Thoracic aorta (tissue), 2 donors: ENCODE results near the gene CD14. TPM values are rescaled to one million over a fixed set of nuclear protein-coding genes. Genes with fewer than 3 reads are reported as not detected.
"Not testable (repeated sequence)": the region's sequence is repeated elsewhere in the genome, so short reads cannot be mapped to it uniquely, and the experiment has no call there.

Experiments
- ATAC-seq: fragments of 150-250 bp; one replicate; pipeline ENCODE4 v1.8.0; 2017; ENCODE audit warnings: low read depth; ENCODE audit not compliant: insufficient number of reproducible peaks, low FRiP score
- DNase-seq: peaks from one replicate; pipeline ENCODE4 v3.0.0-alpha.2; 2020; ENCODE audit warnings: low spot score
- H3K27ac ChIP-seq, 2 donors: fragments of 200-600 bp; sonication (generic); 1 replicate in 1 of 2; 2 replicates in 1 of 2; pipeline ENCODE4 v1.5.1; 2016; ENCODE audit warnings: mild to moderate bottlenecking in 2 of 2, moderate library complexity in 2 of 2
- H3K27me3 ChIP-seq: fragments of 200-600 bp; sonication (generic); replicated peaks from 2 replicates; pipeline ENCODE4 v1.6.0; 2016; ENCODE audit warnings: mild to moderate bottlenecking; ENCODE audit not compliant: insufficient read depth
- H3K36me3 ChIP-seq: fragments of 200-600 bp; sonication (generic); one replicate; pipeline ENCODE4 v1.5.1; 2016
- H3K4me1 ChIP-seq, 2 donors: fragments of 200-600 bp; sonication (generic); 1 replicate in 1 of 2; 2 replicates in 1 of 2; pipeline versions ENCODE4 v1.5.1 to v1.6.0; 2016; ENCODE audit warnings: low read depth in 2 of 2, mild to moderate bottlenecking in 1 of 2; ENCODE audit not compliant: control insufficient read depth in 1 of 2
- H3K4me3 ChIP-seq: fragments of 200-600 bp; sonication (generic); 2 replicates; pipeline ENCODE4 v1.5.1; 2016; ENCODE audit warnings: mild to moderate bottlenecking
- H3K9me3 ChIP-seq: fragments of 200-600 bp; sonication (generic); 2 replicates; pipeline ENCODE4 v1.5.1; 2016
- total RNA-seq, 2 donors: library from RNA; depleted of rRNA; stranded (reverse); fragments of >200 nt; gene quantifications; one replicate each; pipeline versions ENCODE4 v1.1.0 to v1.2.3, GENCODE V29; 2016
- TF ChIP-seq, protein P1 (sequence below): fragments of 200-600 bp; sonication (generic); IDR thresholded peaks from one replicate; pipeline ENCODE4 v1.5.1; 2019; ENCODE audit warnings: antibody characterized with exemption

CD14 gene
- total RNA-seq, 2 donors from 2014 or later = 96.6 to 235 TPM

GRCh38 chr5:140673187-140673976 lies 40.4 kb upstream of the CD14 start, which contains the start of gene DND1:
Gene DND1, minus strand, starts transcription at chr5:140673576. Its CDS starts 34 bp downstream, at chr5:140673542.
- Histone ChIP-seq H3K4me1 (no peaks in the 10 kb centered on the region), H3K9me3 (no peaks in the 10 kb centered on the region), H3K27me3 (no peaks in the 10 kb centered on the region), H3K36me3 (peaks cover 61% of the 10 kb centered on the region), H3K4me3 (peak within 1 kb of the TSS; percentile 21), H3K27ac (no peak within 1 kb of the TSS)
- no peak for DNase-seq
- TF ChIP-seq, protein P1, sequence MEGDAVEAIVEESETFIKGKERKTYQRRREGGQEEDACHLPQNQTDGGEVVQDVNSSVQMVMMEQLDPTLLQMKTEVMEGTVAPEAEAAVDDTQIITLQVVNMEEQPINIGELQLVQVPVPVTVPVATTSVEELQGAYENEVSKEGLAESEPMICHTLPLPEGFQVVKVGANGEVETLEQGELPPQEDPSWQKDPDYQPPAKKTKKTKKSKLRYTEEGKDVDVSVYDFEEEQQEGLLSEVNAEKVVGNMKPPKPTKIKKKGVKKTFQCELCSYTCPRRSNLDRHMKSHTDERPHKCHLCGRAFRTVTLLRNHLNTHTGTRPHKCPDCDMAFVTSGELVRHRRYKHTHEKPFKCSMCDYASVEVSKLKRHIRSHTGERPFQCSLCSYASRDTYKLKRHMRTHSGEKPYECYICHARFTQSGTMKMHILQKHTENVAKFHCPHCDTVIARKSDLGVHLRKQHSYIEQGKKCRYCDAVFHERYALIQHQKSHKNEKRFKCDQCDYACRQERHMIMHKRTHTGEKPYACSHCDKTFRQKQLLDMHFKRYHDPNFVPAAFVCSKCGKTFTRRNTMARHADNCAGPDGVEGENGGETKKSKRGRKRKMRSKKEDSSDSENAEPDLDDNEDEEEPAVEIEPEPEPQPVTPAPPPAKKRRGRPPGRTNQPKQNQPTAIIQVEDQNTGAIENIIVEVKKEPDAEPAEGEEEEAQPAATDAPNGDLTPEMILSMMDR = no peak
- no peak for ATAC-seq

GRCh38 chr5:140672455-140673186 lies 39.6 kb upstream of the CD14 start:
- Histone ChIP-seq H3K4me3 (peak overlapping the region; percentile 21), H3K9me3 (no peaks in the 10 kb centered on the region), H3K36me3 (peaks cover 55% of the 10 kb centered on the region), H3K27ac (no peak overlapping the region), H3K4me1 (no peaks in the 10 kb centered on the region), H3K27me3 (no peaks in the 10 kb centered on the region)
- ATAC-seq (no peak), DNase-seq (no peak)
- TF ChIP-seq, protein P1 = no peak

GRCh38 chr5:140671472-140672125 lies 38.6 kb upstream of the CD14 start:
- DNase-seq = no peak
- TF ChIP-seq, protein P1 = no peak
- H3K4me3 ChIP-seq = no peak overlapping the region
- peaks cover 0 to 3% of the 10 kb centered on the region in 2 donors for H3K4me1 ChIP-seq
- H3K36me3 ChIP-seq = peaks cover 45% of the 10 kb centered on the region
- no peaks in the 10 kb centered on the region for H3K27me3 ChIP-seq
- ATAC-seq = no peak
- no peak overlapping the region for H3K27ac ChIP-seq
- no peaks in the 10 kb centered on the region for H3K9me3 ChIP-seq

DNA sequence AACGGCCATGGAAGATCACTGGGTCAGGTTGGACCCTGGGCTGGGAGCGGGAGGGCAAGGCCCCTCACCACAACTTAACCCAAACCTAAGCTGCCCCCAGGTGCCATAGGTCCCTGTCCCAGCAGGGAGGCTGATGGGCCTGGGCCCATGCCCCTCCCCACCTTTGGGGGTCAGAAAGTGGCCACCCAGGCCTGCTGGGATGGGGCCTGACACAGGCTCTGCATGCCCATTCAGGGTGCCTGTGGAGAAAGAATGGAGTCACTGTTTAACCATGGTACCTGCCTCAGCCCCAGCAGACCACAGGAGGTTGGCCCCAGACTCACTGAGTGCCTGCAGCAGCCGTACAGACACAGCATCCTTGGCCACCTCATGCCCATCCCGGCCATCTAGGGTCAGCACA lies 38.1 kb upstream of the CD14 start:
- not testable (repeated sequence) for ATAC-seq, H3K9me3 ChIP-seq, H3K4me1 ChIP-seq, H3K4me3 ChIP-seq, H3K27ac ChIP-seq, DNase-seq, H3K27me3 ChIP-seq
- peaks cover 39% of the 10 kb centered on the region for H3K36me3 ChIP-seq

DNA sequence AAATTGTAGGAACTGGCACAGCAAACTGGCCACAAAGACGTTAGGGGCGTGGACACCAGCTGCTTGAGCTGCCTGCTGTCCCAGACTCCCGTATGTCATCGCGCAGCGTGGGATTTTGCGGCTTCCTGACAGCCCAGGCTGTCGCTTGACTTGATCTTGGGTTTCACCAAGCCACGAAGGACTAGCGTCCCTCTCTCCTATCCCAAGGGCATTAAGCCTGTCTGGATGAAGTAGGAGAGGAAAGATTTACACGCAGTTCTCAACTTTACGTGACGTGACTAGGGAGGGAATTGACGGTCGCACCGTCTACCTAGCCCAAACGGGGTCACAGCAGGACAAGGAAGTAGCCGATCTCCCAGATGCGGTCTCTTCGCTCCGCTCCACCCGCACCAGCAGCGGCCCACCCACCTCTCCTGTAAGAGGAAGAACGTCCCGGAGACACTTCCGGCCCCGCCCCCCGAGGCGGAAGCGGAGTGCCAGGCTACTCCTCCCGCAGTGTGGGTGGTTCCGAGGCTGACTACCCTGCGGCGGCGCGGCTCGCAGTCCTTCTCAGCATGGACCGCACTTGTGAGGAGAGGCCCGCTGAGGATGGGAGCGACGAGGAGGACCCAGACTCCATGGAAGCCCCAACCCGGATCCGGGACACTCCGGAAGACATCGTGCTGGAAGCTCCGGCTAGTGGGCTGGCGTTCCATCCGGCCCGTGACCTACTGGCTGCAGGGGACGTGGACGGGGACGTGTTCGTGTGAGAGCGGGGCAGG lies 31.6 kb upstream of the CD14 start, which contains the start of gene WDR55:
Gene WDR55, plus strand, starts transcription at position 546 of the 761 bp plus-strand sequence. Its CDS starts 9 bp downstream, at position 555.
- TF ChIP-seq, protein P1 = no peak
- Histone ChIP-seq H3K4me1 (peaks cover 7 to 22% of the 10 kb centered on the region in 2 donors), H3K4me3 (peak within 1 kb of the TSS; percentile 74), H3K27ac (peak within 1 kb of the TSS; percentile 84 to 89), H3K9me3 (no peaks in the 10 kb centered on the region), H3K27me3 (no peaks in the 10 kb centered on the region), H3K36me3 (peaks cover 44% of the 10 kb centered on the region)
- DNase-seq = peak; percentile 84
- ATAC-seq = peak; percentile 85
